Liver (tissue), 9 donors: ENCODE data around the gene HNRNPM. TPM values are rescaled to one million over a fixed set of nuclear protein-coding genes. Genes with fewer than 3 reads are reported as not detected.

Source experiments
- DNase-seq: peaks from one replicate; pipeline ENCODE4 v3.0.0-alpha.2; 2017; ENCODE audit warnings: low spot score
- H3K27ac ChIP-seq, 2 donors: one replicate each; pipeline ENCODE4 v1.7.0; 2013; ENCODE audit warnings: inconsistent platforms in 2 of 2, low read length in 2 of 2, control low read depth in 1 of 2, low read depth in 1 of 2, mild to moderate bottlenecking in 1 of 2
- H3K27me3 ChIP-seq, 4 donors: one replicate each; pipeline versions ENCODE4 v1.6.1 to v1.7.0; 2013; ENCODE audit warnings: low read length in 3 of 4, inconsistent platforms in 1 of 4, mild to moderate bottlenecking in 1 of 4, moderate library complexity in 1 of 4; ENCODE audit not compliant: control insufficient read depth in 4 of 4, insufficient read depth in 4 of 4
- H3K36me3 ChIP-seq, 4 donors: one replicate each; pipeline versions ENCODE4 v1.6.1 to v1.7.0; 2013; ENCODE audit warnings: low read length in 3 of 4, mild to moderate bottlenecking in 3 of 4, low read depth in 1 of 4, moderate library complexity in 1 of 4; ENCODE audit not compliant: control insufficient read depth in 4 of 4, insufficient read depth in 3 of 4
- H3K4me1 ChIP-seq, 4 donors: one replicate each; pipeline versions ENCODE4 v1.6.1 to v1.7.0; 2013; ENCODE audit warnings: low read length in 3 of 4, mild to moderate bottlenecking in 3 of 4, moderate library complexity in 1 of 4; ENCODE audit not compliant: control insufficient read depth in 4 of 4, insufficient read depth in 4 of 4
- H3K4me3 ChIP-seq, 3 donors: one replicate each; pipeline versions ENCODE4 v1.6.1 to v1.7.0; 2013; ENCODE audit warnings: low read length in 3 of 3, control low read depth in 1 of 3, low read depth in 1 of 3, mild to moderate bottlenecking in 1 of 3
- H3K9ac ChIP-seq, 2 donors: one replicate each; pipeline ENCODE4 v1.7.0; 2013; ENCODE audit warnings: low read length in 2 of 2, mild to moderate bottlenecking in 2 of 2, moderate library complexity in 2 of 2, control low read depth in 1 of 2, low read depth in 1 of 2
- H3K9me3 ChIP-seq, 4 donors: one replicate each; pipeline versions ENCODE4 v1.6.1 to v1.7.0; 2013; ENCODE audit warnings: low read length in 3 of 4; ENCODE audit not compliant: control insufficient read depth in 4 of 4
- EGR1 ChIP-seq, 2 donors: IDR thresholded peaks; 2 replicates each; pipeline ENCODE4 v1.6.1; 2016 to 2018; ENCODE audit warnings: antibody characterized with exemption in 2 of 2, low read depth in 2 of 2
- FOXA2 ChIP-seq: IDR thresholded peaks from 2 replicates; pipeline ENCODE4 v1.6.1; 2016; ENCODE audit warnings: antibody characterized with exemption
- GABPA ChIP-seq, 2 donors: IDR thresholded peaks in 1 of 2; conservative IDR thresholded peaks in 1 of 2; 2 replicates each; pipeline ENCODE4 v1.6.1; 2016; ENCODE audit warnings: antibody characterized with exemption in 2 of 2, mild to moderate bottlenecking in 1 of 2, moderate library complexity in 1 of 2
- HNF4A ChIP-seq, 2 donors: conservative IDR thresholded peaks; 2 replicates each; pipeline ENCODE4 v1.6.1; 2016; ENCODE audit warnings: antibody characterized with exemption in 2 of 2, mild to moderate bottlenecking in 2 of 2
- JUND ChIP-seq, 2 donors: IDR thresholded peaks; 2 replicates each; pipeline ENCODE4 v1.6.1; 2016; ENCODE audit warnings: antibody characterized with exemption in 2 of 2
- NR2F2 ChIP-seq: IDR thresholded peaks from 2 replicates; pipeline ENCODE4 v1.6.1; 2016; ENCODE audit warnings: antibody characterized with exemption
- RAD21 ChIP-seq, 2 donors: IDR thresholded peaks; 2 replicates each; pipeline ENCODE4 v1.6.1; 2016; ENCODE audit warnings: antibody characterized with exemption in 2 of 2, mild to moderate bottlenecking in 2 of 2
- REST ChIP-seq: IDR thresholded peaks from 2 replicates; pipeline ENCODE4 v1.6.1; 2016; ENCODE audit warnings: antibody characterized with exemption, mild to moderate bottlenecking
- RXRA ChIP-seq, 2 donors: IDR thresholded peaks; 2 replicates each; pipeline ENCODE4 v1.6.1; 2017 to 2018; ENCODE audit warnings: antibody characterized with exemption in 2 of 2, mild to moderate bottlenecking in 1 of 2
- SP1 ChIP-seq: IDR thresholded peaks from 2 replicates; pipeline ENCODE4 v1.6.1; 2018; ENCODE audit warnings: antibody characterized with exemption, mild to moderate bottlenecking
- TAF1 ChIP-seq: conservative IDR thresholded peaks from 2 replicates; pipeline ENCODE4 v1.6.1; 2016; ENCODE audit warnings: antibody characterized with exemption, mild to moderate bottlenecking
- YY1 ChIP-seq: IDR thresholded peaks from 2 replicates; pipeline ENCODE4 v1.6.1; 2016; ENCODE audit warnings: antibody characterized with exemption, mild to moderate bottlenecking
- ZBTB33 ChIP-seq: IDR thresholded peaks from 2 replicates; pipeline ENCODE4 v1.6.1; 2016; ENCODE audit warnings: antibody characterized with exemption
- WGBS: extraction: QIAGEN DNeasy Blood & Tissue Kit; methylation state at CpG from one replicate; pipeline ENCODE4 v1.1.7; 2013; 5-methylcytosine and 5-hydroxymethylcytosine counted together
- polyA plus RNA-seq, 2 donors: library from polyadenylated mRNA; stranded (reverse) in 1 of 2; unstranded in 1 of 2; fragments of 200-250 nt in 1 of 2; fragments of >200 nt in 1 of 2; fragmentation: Nextera tagmentation in 1 of 2; extraction: Ambion mirVana in 1 of 2; gene quantifications; one replicate each; pipeline versions ENCODE4 v1.2.1 to v1.2.3, GENCODE V29; 2013 to 2015
- total RNA-seq, 2 donors: library from RNA; depleted of rRNA; stranded (reverse); fragments of >200 nt; gene quantifications; one replicate each; pipeline ENCODE4 v1.2.3, GENCODE V29; 2014
- TF ChIP-seq, protein P1 (sequence below): IDR thresholded peaks from 2 replicates; pipeline ENCODE4 v1.6.1; 2016; ENCODE audit warnings: antibody characterized with exemption
- TF ChIP-seq, protein P2 (sequence below): fragments of 150-350 bp; IDR thresholded peaks from 2 replicates; pipeline ENCODE4 v1.5.1; 2017; ENCODE audit warnings: improper control_type of control experiment, low read depth, low read length; ENCODE audit not compliant: missing input control
- donor health status: healthy.
- donor health status: healthy.
- donor health status: healthy.
- donor health status: healthy.
- donor health status: healthy.

HNRNPM gene
- total and polyA plus RNA-seq, 4 donors: 39.4 to 86.9 (median 70.7) TPM

- no peaks in the 10 kb centered on the region for H3K4me1 ChIP-seq
Measured at GRCh38 chr19:8483165-8483564, 38.4 kb downstream of the HNRNPM start.

DNA sequence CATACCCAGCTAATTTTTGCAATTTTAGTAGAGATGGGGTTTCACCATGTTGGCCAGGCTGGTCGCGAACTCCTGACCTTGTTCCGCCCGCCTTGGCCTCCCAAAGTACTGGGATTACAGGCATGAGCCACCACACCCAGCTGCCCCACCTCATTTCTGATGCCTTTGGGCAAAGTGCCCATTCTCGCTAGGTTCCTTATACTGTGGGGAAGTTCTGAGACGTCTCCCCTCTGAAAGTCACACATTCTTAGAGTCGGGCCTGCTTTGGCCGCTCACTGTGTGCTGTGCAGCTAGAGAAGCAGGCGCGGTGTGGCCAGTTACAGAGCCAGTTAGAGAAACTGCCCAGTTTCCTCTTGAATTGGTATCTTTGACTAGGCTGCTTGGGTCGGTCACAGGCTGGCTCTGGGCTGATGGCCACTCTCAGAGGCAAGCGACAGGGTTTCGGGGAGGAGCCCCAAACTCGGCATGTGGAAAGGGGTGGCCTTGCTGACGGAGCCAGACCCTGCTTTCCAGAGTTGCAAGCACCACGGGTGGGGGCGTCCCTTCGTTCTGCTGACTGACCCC is 39.6 kb downstream of the HNRNPM start:
- H3K9me3 ChIP-seq: no peaks in the 10 kb centered on the region
- no peak overlapping the region for H3K9ac ChIP-seq
- no peaks in the 10 kb centered on the region for H3K27me3 ChIP-seq
- H3K36me3 ChIP-seq: peaks cover 18 to 82% (median 58%) of the 10 kb centered on the region in 4 donors
- no peaks in the 10 kb centered on the region for H3K4me1 ChIP-seq
- DNase-seq: no peak
- WGBS: 89% methylated on average over 18 of the region's 18 CpGs
- no peak overlapping the region for H3K27ac ChIP-seq
- H3K4me3 ChIP-seq: no peak overlapping the region
- TF ChIP-seq RXRA (IDR thresholded peaks at IDR 0.05) (no peak), REST (no peak), SP1 (no peak), FOXA2 (no peak), JUND (IDR thresholded peaks at IDR 0.05) (no peak), NR2F2 (no peak), EGR1 (IDR thresholded peaks at IDR 0.05; ENCODE audit: low read depth in 2 of 2) (no peak), TAF1 (no peak), ZBTB33 (no peak)
- TF ChIP-seq, protein P1, sequence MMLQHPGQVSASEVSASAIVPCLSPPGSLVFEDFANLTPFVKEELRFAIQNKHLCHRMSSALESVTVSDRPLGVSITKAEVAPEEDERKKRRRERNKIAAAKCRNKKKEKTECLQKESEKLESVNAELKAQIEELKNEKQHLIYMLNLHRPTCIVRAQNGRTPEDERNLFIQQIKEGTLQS: no peak

More at GRCh38 chr19:8483165-8483564, 38.4 kb downstream of the HNRNPM start:
- Histone ChIP-seq H3K9ac (no peak overlapping the region), H3K27me3 (no peaks in the 10 kb centered on the region), H3K27ac (no peak overlapping the region), H3K36me3 (peaks cover 21 to 82% (median 56%) of the 10 kb centered on the region in 4 donors), H3K9me3 (no peaks in the 10 kb centered on the region), H3K4me3 (no peak overlapping the region)
- DNase-seq: no peak
- 94% methylated on average over 8 of the region's 8 CpGs for WGBS
- TF ChIP-seq TAF1 (no peak), REST (no peak), NR2F2 (no peak), FOXA2 (no peak), RAD21 (IDR thresholded peaks at IDR 0.05) (no peak), YY1 (no peak), HNF4A (conservative IDR thresholded peaks at IDR 0.05) (no peak), JUND (IDR thresholded peaks at IDR 0.05) (no peak), SP1 (no peak), EGR1 (IDR thresholded peaks at IDR 0.05; ENCODE audit: low read depth in 2 of 2) (no peak), GABPA (IDR thresholded peaks at IDR 0.05 in 1 of 2, conservative IDR thresholded peaks at IDR 0.05 in 1 of 2) (no peak)
- TF ChIP-seq, protein P2, sequence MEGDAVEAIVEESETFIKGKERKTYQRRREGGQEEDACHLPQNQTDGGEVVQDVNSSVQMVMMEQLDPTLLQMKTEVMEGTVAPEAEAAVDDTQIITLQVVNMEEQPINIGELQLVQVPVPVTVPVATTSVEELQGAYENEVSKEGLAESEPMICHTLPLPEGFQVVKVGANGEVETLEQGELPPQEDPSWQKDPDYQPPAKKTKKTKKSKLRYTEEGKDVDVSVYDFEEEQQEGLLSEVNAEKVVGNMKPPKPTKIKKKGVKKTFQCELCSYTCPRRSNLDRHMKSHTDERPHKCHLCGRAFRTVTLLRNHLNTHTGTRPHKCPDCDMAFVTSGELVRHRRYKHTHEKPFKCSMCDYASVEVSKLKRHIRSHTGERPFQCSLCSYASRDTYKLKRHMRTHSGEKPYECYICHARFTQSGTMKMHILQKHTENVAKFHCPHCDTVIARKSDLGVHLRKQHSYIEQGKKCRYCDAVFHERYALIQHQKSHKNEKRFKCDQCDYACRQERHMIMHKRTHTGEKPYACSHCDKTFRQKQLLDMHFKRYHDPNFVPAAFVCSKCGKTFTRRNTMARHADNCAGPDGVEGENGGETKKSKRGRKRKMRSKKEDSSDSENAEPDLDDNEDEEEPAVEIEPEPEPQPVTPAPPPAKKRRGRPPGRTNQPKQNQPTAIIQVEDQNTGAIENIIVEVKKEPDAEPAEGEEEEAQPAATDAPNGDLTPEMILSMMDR: no peak
